Naive thymus-derived CD4-positive, alpha-beta T cell (primary cell): ENCODE results near the gene RPS6KL1. TPM values are rescaled to one million over a fixed set of nuclear protein-coding genes. Genes with fewer than 3 reads are reported as not detected.

ENCODE experiments used
- ATAC-seq: fragments of 150-1000 bp; cut with Tn5 transposase; 2 replicates; pipeline ENCODE4 v1.10.0; 2021; ENCODE audit warnings: mild to moderate bottlenecking, moderate library complexity
- CTCF ChIA-PET: fragments of 350-600 bp; sonication (Branson Sonifier 250); formaldehyde crosslinking; loops from one replicate; lab custom pipeline; 2021; ENCODE audit warnings: antibody characterized with exemption; lab: Charles Lee
- POLR2A ChIA-PET: fragments of 350-600 bp; sonication (Branson Sonifier 250); formaldehyde crosslinking; loops from one replicate; lab custom pipeline; 2021; ENCODE audit warnings: antibody characterized with exemption, inconsistent platforms; lab: Charles Lee
- DNase-seq, 9 donors: peaks; one replicate each; pipeline versions ENCODE4 v3.0.0 to v3.0.0-alpha.2; 2020 to 2022; ENCODE audit warnings: mixed read lengths in 1 of 9
- H3K27ac ChIP-seq: one replicate; pipeline ENCODE4 v1.7.0; 2013; ENCODE audit warnings: mild to moderate bottlenecking, low read depth, low read length, moderate library complexity
- H3K27me3 ChIP-seq, 2 donors: one replicate each; pipeline ENCODE4 v1.7.0; 2013; ENCODE audit warnings: low read length in 2 of 2, mild to moderate bottlenecking in 2 of 2, moderate library complexity in 2 of 2; ENCODE audit not compliant: control insufficient read depth in 2 of 2, insufficient read depth in 2 of 2
- H3K36me3 ChIP-seq, 3 experiments: 1 replicate in 2 of 3; 2 replicates in 1 of 3; pipeline ENCODE4 v1.7.0; 2013; ENCODE audit warnings: low read length in 3 of 3, mild to moderate bottlenecking in 3 of 3, moderate library complexity in 1 of 3; ENCODE audit not compliant: insufficient read depth in 3 of 3, control insufficient read depth in 2 of 3
- H3K4me1 ChIP-seq, 2 donors: one replicate each; pipeline ENCODE4 v1.7.0; 2013; ENCODE audit warnings: low read length in 2 of 2, mild to moderate bottlenecking in 2 of 2, moderate library complexity in 1 of 2; ENCODE audit not compliant: control insufficient read depth in 2 of 2, insufficient read depth in 2 of 2
- H3K4me3 ChIP-seq: 2 replicates; pipeline ENCODE4 v1.7.0; 2013; ENCODE audit warnings: mild to moderate bottlenecking, low read length
- H3K9me3 ChIP-seq, 3 experiments: 1 replicate in 2 of 3; 2 replicates in 1 of 3; pipeline ENCODE4 v1.7.0; 2013; ENCODE audit warnings: low read length in 3 of 3; ENCODE audit not compliant: control insufficient read depth in 2 of 3
- H3K27ac Mint-ChIP-seq, 9 donors: one replicate each; pipeline ENCODE4 v1.8.0; 2020 to 2022; ENCODE audit warnings: mixed read lengths in 9 of 9, mild to moderate bottlenecking in 8 of 9, moderate library complexity in 5 of 9, inconsistent platforms in 2 of 9
- H3K27me3 Mint-ChIP-seq, 5 donors: one replicate each; pipeline ENCODE4 v1.8.0; 2021 to 2022; ENCODE audit warnings: mixed read lengths in 5 of 5, mild to moderate bottlenecking in 1 of 5
- H3K36me3 Mint-ChIP-seq, 5 donors: one replicate each; pipeline ENCODE4 v1.8.0; 2020 to 2022; ENCODE audit warnings: mixed read lengths in 5 of 5, mild to moderate bottlenecking in 3 of 5, inconsistent platforms in 1 of 5
- H3K4me1 Mint-ChIP-seq, 7 donors: one replicate each; pipeline ENCODE4 v1.8.0; 2020 to 2022; ENCODE audit warnings: mixed read lengths in 7 of 7, mild to moderate bottlenecking in 3 of 7, inconsistent platforms in 1 of 7
- H3K4me3 Mint-ChIP-seq, 10 donors: one replicate each; pipeline ENCODE4 v1.8.0; 2020 to 2022; ENCODE audit warnings: mild to moderate bottlenecking in 10 of 10, mixed read lengths in 10 of 10, moderate library complexity in 6 of 10, inconsistent platforms in 2 of 10
- H3K9me3 Mint-ChIP-seq, 11 donors: one replicate each; pipeline ENCODE4 v1.8.0; 2020 to 2022; ENCODE audit warnings: mixed read lengths in 11 of 11, mild to moderate bottlenecking in 4 of 11, inconsistent platforms in 1 of 11, moderate library complexity in 1 of 11
- intact Hi-C, 2 donors: fragments of 100-400 bp; cut with micrococcal nuclease; formaldehyde crosslinking; loops; one replicate each; pipeline ENCODE4 v1.15.1; 2023
- polyA plus RNA-seq, 2 donors: library from polyadenylated mRNA; unstranded; fragments of 300-500 nt; fragmentation: Illumina TruSeq; gene quantifications; one replicate each; pipeline ENCODE4 v1.2.3, GENCODE V29; 2021
- total RNA-seq, 6 experiments: library from RNA in 5 of 6; stranded (reverse) in 5 of 6; gene quantifications; 1 replicate in 5 of 6; 2 replicates in 1 of 6; pipeline ENCODE4 v1.2.3 and lab custom pipeline; 2021 to 2026

Gene RPS6KL1
- total and polyA plus RNA-seq, 7 experiments from 2014 or later, result 2.0 to 12.8 (median 5.7) TPM

- no peak overlapping the region for H3K4me3 ChIP-seq
- no peaks in the 10 kb centered on the region for H3K4me1 ChIP-seq
- no peaks in the 10 kb centered on the region for H3K36me3 ChIP-seq
- peaks cover 0 to 3% (median 0%) of the 10 kb centered on the region in 5 donors for H3K36me3 Mint-ChIP-seq
- intact Hi-C loops, result no loop called here
- no peaks in the 10 kb centered on the region for H3K9me3 Mint-ChIP-seq
- H3K9me3 ChIP-seq, result no peaks in the 10 kb centered on the region
- no peaks in the 10 kb centered on the region for H3K27me3 Mint-ChIP-seq
- no peak overlapping the region for H3K4me3 Mint-ChIP-seq
- H3K4me1 Mint-ChIP-seq, result peaks cover 0 to 8% (median 5%) of the 10 kb centered on the region in 7 donors
- ChIA-PET CTCF (no interaction called here), POLR2A (no interaction called here)
- ATAC-seq (no peak), DNase-seq (no peak)
- H3K27ac Mint-ChIP-seq, result no peak overlapping the region
- no peak overlapping the region for H3K27ac ChIP-seq
- no peaks in the 10 kb centered on the region for H3K27me3 ChIP-seq
These were observed 5.4 kb downstream of the RPS6KL1 start for GRCh38 chr14:74917646-74918081.

DNA sequence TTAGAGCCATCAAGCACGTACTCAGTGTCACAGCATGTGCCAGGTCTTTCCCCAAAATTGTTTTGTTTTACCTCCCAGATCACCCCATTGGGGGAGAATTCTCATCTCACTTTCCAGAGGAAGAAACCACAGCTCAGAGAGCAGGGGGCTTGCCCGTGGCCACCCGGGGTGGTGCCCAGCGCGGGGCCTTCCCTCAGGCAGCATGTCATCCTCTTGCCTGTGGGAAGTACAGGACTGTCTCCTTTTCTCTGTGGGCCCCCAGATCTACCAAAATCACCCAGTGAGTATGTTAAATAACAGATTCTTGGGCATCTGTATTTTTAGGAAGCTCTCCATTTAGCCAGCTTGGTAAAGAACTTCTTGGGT is 5.9 kb downstream of the RPS6KL1 start:
- H3K27me3 ChIP-seq, result no peaks in the 10 kb centered on the region
- no peaks in the 10 kb centered on the region for H3K36me3 ChIP-seq
- Mint-ChIP-seq H3K4me1 (peaks cover 0 to 3% (median 1%) of the 10 kb centered on the region in 7 donors), H3K27ac (no peak overlapping the region), H3K36me3 (peaks cover 0 to 3% (median 0%) of the 10 kb centered on the region in 5 donors), H3K9me3 (no peaks in the 10 kb centered on the region), H3K27me3 (no peaks in the 10 kb centered on the region), H3K4me3 (no peak overlapping the region)
- CTCF ChIA-PET, result interaction anchor here (0.6 kb wide), 1 partner anchor 11 kb away, joined by 3 read pairs; no protein-coding TSS in a partner anchor
- no peak for ATAC-seq
- H3K4me1 ChIP-seq, result no peaks in the 10 kb centered on the region
- POLR2A ChIA-PET, result no interaction called here
- intact Hi-C loops, result no loop called here
- no peak overlapping the region for H3K4me3 ChIP-seq
- no peak overlapping the region for H3K27ac ChIP-seq
- H3K9me3 ChIP-seq, result no peaks in the 10 kb centered on the region
- no peak for DNase-seq

- Mint-ChIP-seq H3K27ac (peak overlapping the region in 2 of 9 donors; percentile 7 to 41), H3K4me3 (no peak overlapping the region), H3K27me3 (no peaks in the 10 kb centered on the region), H3K9me3 (no peaks in the 10 kb centered on the region), H3K4me1 (peaks cover 0 to 3% (median 0%) of the 10 kb centered on the region in 7 donors), H3K36me3 (peaks cover 0 to 3% (median 0%) of the 10 kb centered on the region in 5 donors)
- Histone ChIP-seq H3K9me3 (no peaks in the 10 kb centered on the region), H3K27ac (no peak overlapping the region), H3K36me3 (no peaks in the 10 kb centered on the region), H3K4me1 (no peaks in the 10 kb centered on the region), H3K27me3 (no peaks in the 10 kb centered on the region), H3K4me3 (no peak overlapping the region)
- ChIA-PET POLR2A (no interaction called here), CTCF (interaction anchor here (1.6 to 1.9 kb wide), 2 partner anchors 10 to 55 kb away, joined by 4 to 5 read pairs; no protein-coding TSS in a partner anchor)
- no peak for DNase-seq
- ATAC-seq, result no peak
- intact Hi-C loops, result no loop called here
These were observed 7.2 kb downstream of the RPS6KL1 start for GRCh38 chr14:74915826-74916225.

- ATAC-seq (no peak), DNase-seq (no peak)
- no peaks in the 10 kb centered on the region for H3K27me3 ChIP-seq
- H3K4me3 Mint-ChIP-seq, result no peak overlapping the region
- POLR2A ChIA-PET, result no interaction called here
- peaks cover 0 to 3% (median 0%) of the 10 kb centered on the region in 7 donors for H3K4me1 Mint-ChIP-seq
- no peaks in the 10 kb centered on the region for H3K27me3 Mint-ChIP-seq
- H3K9me3 Mint-ChIP-seq, result no peaks in the 10 kb centered on the region
- H3K36me3 Mint-ChIP-seq, result peaks cover 0 to 3% (median 0%) of the 10 kb centered on the region in 5 donors
- intact Hi-C loops, result no loop called here
- H3K4me3 ChIP-seq, result no peak overlapping the region
- CTCF ChIA-PET, result interaction anchor here (1.6 to 1.9 kb wide), 2 partner anchors 10 to 55 kb away, joined by 4 to 5 read pairs; no protein-coding TSS in a partner anchor
- H3K36me3 ChIP-seq, result no peaks in the 10 kb centered on the region
- no peaks in the 10 kb centered on the region for H3K4me1 ChIP-seq
- H3K9me3 ChIP-seq, result no peaks in the 10 kb centered on the region
- H3K27ac Mint-ChIP-seq, result no peak overlapping the region
- no peak overlapping the region for H3K27ac ChIP-seq
These were observed 7.6 kb downstream of the RPS6KL1 start for GRCh38 chr14:74915426-74915825.

- Mint-ChIP-seq H3K4me1 (peaks cover 0 to 3% (median 0%) of the 10 kb centered on the region in 7 donors), H3K27ac (no peak overlapping the region), H3K9me3 (no peaks in the 10 kb centered on the region), H3K4me3 (no peak overlapping the region), H3K27me3 (no peaks in the 10 kb centered on the region), H3K36me3 (peaks cover 0 to 3% (median 0%) of the 10 kb centered on the region in 5 donors)
- ATAC-seq (no peak), DNase-seq (no peak)
- ChIA-PET POLR2A (no interaction called here), CTCF (interaction anchor here (1.6 to 1.9 kb wide), 2 partner anchors 9 to 54 kb away, joined by 4 to 5 read pairs; no protein-coding TSS in a partner anchor)
- intact Hi-C loops, result loop anchor here (1.0 kb wide), 2 partner anchors 174 to 389 kb away; no protein-coding TSS in a partner anchor
- Histone ChIP-seq H3K9me3 (no peaks in the 10 kb centered on the region), H3K4me1 (no peaks in the 10 kb centered on the region), H3K27ac (no peak overlapping the region), H3K36me3 (no peaks in the 10 kb centered on the region), H3K27me3 (no peaks in the 10 kb centered on the region), H3K4me3 (no peak overlapping the region)
These were observed 9.0 kb downstream of the RPS6KL1 start for GRCh38 chr14:74913986-74914573.

- Histone ChIP-seq H3K27ac (no peak overlapping the region), H3K4me3 (no peak overlapping the region), H3K9me3 (no peaks in the 10 kb centered on the region), H3K4me1 (no peaks in the 10 kb centered on the region), H3K36me3 (no peaks in the 10 kb centered on the region), H3K27me3 (no peaks in the 10 kb centered on the region)
- intact Hi-C loops, result no loop called here
- DNase-seq, result no peak
- Mint-ChIP-seq H3K4me1 (peaks cover 0 to 3% (median 0%) of the 10 kb centered on the region in 7 donors), H3K27me3 (no peaks in the 10 kb centered on the region), H3K9me3 (no peaks in the 10 kb centered on the region), H3K27ac (peak overlapping the region in 1 of 9 donors; percentile 14), H3K36me3 (peaks cover 0 to 3% (median 0%) of the 10 kb centered on the region in 5 donors), H3K4me3 (no peak overlapping the region)
- no peak for ATAC-seq
- CTCF ChIA-PET, result no interaction called here
- POLR2A ChIA-PET, result no interaction called here
These were observed 9.6 kb downstream of the RPS6KL1 start for GRCh38 chr14:74913393-74913910.
